ENCODE results near the gene SPINDOC. TPM values are rescaled to one million over a fixed set of nuclear protein-coding genes. Genes with fewer than 3 reads are reported as not detected.
"Not testable (repeated sequence)": the region's sequence is repeated elsewhere in the genome, so short reads cannot be mapped to it uniquely, and the experiment has no call there.

The SPINDOC gene
- total RNA-seq, 1 donor from 2014 or later: 40.9 TPM

GRCh38 chr11:63849691-63850090 is 36.4 kb downstream of the SPINDOC start:
- intact Hi-C loops (cut with micrococcal nuclease): loop anchor here (2.0 kb wide), 1 partner anchor 17 kb away; no protein-coding TSS in a partner anchor

GRCh38 chr11:63850920-63851319 is 37.7 kb downstream of the SPINDOC start:
- intact Hi-C loops (cut with micrococcal nuclease): loop anchor here (1.0 to 2.0 kb wide), 2 partner anchors 11 to 16 kb away; no protein-coding TSS in a partner anchor

DNA sequence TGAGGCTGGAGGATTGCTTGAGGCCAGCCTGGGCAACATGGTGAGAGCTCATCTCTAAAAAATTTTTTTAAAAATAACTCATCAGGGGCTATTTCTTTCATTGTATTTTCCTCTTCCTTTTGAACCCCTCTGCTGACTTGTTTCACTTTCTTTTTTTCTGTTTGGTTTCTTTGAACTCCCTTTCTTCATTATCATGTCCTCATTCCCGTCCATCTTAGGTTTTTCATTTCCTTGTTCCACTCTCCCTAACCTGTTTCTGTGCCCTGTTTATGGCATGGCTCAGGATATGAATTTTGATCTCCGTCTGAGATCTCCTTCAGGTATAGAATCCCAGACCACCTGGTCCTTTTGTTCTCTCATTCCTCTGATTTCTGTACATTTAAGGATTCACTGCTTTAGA is 38.1 kb downstream of the SPINDOC start:
- intact Hi-C loops (cut with micrococcal nuclease): loop anchor here (1.0 to 2.0 kb wide), 2 partner anchors 11 to 15 kb away; no protein-coding TSS in a partner anchor

- intact Hi-C loops (cut with micrococcal nuclease): no loop called here
Observed at GRCh38 chr11:63853476-63853875, 40.2 kb downstream of the SPINDOC start.

- intact Hi-C loops (cut with micrococcal nuclease): no loop called here
Observed at GRCh38 chr11:63854696-63855095, 41.4 kb downstream of the SPINDOC start.

- intact Hi-C loops (cut with micrococcal nuclease): no loop called here
Observed at GRCh38 chr11:63855975-63856374, 42.7 kb downstream of the SPINDOC start.

DNA sequence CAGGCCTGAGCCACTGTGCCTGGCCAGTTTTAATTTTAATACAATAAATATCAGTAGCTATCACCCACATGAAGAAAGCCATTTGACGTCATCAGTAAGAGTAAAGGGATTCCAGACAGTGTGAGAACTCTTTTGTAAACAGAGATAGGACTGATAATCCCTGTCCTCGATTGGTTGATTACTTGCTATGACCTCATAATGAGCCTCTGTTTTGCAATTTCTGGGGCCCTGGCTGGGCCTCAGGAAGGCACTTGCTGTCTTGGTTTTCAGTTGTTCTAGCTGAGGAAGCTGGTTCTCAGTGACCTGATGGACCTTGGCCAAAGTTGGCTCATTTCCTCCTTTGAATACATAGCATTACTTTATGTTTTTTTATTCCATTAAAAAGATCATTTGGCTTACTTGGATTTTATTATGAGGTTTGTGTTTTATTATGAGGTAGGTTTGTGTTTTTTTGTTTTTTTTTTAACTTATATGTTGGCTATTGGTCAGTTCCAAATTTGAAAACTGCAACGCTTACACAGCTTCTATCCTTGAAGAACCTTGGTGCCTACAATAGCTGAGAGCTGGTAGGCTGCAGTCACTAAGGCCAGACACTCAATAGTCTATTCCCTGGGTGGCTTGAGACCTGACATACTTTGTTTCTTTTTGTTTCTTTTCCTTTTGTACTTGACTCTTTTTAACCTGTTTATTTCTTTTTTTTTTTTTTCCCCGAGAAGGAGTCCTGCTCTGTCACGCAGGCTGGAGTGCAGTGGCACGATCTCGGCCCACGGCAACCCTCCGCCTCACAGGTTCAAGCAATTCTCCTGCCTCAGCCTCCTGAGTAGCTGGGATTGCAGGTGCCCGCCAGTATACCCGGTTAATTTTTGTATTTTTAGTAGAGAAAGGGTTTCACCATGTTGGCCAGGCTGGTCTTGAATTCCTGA is 45.6 kb downstream of the SPINDOC start:
- intact Hi-C loops (cut with micrococcal nuclease): no loop called here

DNA sequence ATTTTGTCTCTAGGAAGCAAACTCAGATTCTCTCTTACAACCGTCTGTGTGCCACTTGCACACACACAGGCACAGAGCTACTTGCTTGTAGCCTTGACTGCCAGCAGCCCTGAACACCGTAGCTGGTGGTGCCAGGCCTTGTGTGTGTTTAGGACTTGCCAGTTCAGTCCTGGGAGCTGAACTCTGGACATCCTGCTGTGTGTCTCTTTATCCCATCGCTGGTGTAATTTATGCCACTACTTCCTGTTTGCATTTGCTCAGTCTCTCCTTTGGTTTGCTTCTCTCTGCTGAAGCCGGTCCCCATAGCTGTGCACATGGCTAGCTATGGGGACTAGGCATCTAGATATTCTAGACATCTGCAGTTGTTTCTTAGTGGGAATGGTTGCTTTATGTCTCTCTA is 49.7 kb downstream of the SPINDOC start:
- intact Hi-C loops (cut with micrococcal nuclease): no loop called here

DNA sequence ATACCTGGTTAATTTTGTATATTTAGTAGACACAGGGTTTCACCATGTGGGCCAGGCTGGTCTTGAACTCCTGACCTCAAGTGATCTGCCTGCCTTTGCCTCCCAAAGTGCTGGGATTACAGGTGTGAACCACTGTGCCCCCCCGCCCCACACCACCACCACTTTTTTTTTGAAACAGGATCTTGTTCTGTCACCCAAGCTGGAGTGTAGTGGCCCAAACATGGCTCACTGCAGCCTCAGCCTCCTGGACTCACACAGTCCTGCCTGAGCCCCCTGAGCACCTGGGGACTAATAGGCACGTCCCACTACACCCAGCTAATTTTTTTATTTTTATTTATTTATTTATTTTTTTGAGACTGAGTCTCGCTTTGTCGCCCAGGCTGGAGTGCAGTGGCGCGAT is 50.4 kb downstream of the SPINDOC start:
- intact Hi-C loops (cut with micrococcal nuclease): not testable (repeated sequence)

DNA sequence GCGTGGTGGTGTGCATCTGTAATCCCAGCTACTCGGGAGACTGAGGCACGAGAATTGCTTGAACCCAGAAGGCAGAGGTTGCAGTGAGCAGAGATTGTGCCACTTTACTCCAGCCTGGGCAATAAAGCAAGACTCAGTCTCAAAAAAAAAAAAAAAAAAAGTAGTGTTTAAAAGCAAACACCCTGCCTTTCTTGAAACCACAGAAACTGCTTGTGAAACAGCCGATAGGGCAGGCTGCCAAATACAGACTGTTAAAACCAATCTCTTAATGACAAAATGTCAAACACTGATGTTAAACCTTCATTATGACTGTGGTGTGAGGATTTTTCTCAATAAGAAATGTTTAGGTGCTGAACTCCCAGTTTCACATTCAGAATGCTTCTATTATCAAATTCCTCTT is 53.0 kb downstream of the SPINDOC start:
- intact Hi-C loops (cut with micrococcal nuclease): loop anchor here (1.0 to 2.0 kb wide), 4 partner anchors 15 to 108 kb away; partner anchors contain the start of gene COX8A

GRCh38 chr11:63867511-63867910 is 54.3 kb downstream of the SPINDOC start:
- intact Hi-C loops (cut with micrococcal nuclease): loop anchor here (2.0 kb wide), 1 partner anchor 17 kb away; no protein-coding TSS in a partner anchor

DNA sequence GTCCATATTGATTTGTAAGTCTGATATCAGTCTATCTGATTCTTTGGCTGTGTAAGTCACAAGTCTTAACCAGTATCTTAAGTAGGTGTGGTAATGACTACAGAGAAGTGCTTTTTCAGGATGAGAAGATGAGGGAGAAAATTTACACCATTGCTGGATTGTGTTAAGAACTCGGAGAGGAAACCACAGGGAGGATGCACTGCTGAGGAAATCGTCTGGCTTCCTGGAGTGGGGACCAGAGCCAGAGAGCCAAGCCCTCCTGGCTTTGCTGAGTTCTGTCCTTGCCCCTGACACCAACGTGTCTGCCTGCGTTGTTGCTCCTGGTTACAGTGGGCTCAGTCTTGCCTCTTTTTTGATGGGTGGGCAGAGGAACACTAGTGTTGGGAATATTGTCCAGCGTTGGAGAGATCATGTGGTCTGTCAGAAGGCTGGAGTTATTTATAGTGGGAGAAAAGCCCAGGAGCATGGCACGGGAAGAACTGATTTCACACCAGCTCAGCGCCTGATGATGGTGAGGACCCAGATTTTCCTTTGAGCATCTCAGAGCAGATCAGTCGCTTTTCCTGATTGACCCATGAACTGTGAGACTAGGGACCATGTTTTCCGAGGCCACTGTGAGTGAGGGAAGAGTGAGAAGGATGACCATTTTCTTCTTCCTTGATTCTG is 55.3 kb downstream of the SPINDOC start:
- intact Hi-C loops (cut with micrococcal nuclease): no loop called here

- intact Hi-C loops (cut with micrococcal nuclease): no loop called here
Observed at GRCh38 chr11:63869171-63869591, 55.9 kb downstream of the SPINDOC start.

DNA sequence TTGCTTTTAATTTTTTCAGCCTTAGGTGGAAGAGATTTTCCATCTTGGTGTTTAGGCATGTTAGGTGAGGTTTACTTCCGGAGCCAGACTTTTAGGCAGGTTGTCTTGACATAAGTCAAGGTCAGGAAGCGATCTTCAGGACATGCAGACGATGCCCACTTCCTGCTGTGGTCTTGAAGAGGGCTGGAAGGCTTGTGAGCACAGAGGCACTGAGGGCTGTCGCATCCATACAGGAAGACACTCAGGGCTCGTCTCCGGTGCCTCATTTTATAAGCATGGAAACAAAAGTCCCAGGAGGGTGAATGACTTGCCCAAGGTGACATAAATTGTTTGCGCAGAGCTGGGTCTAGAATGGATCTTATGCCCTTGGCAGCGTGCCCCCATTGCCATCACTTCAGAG is 56.4 kb downstream of the SPINDOC start:
- intact Hi-C loops (cut with micrococcal nuclease): no loop called here

GRCh38 chr11:63870351-63871140 is 57.3 kb downstream of the SPINDOC start:
- intact Hi-C loops (cut with micrococcal nuclease): no loop called here

GRCh38 chr11:63871962-63872799 is 58.9 kb downstream of the SPINDOC start:
- intact Hi-C loops (cut with micrococcal nuclease): loop anchor here (1.0 to 2.0 kb wide), 2 partner anchors 35 to 67 kb away; partner anchors contain the start of gene NAA40

DNA sequence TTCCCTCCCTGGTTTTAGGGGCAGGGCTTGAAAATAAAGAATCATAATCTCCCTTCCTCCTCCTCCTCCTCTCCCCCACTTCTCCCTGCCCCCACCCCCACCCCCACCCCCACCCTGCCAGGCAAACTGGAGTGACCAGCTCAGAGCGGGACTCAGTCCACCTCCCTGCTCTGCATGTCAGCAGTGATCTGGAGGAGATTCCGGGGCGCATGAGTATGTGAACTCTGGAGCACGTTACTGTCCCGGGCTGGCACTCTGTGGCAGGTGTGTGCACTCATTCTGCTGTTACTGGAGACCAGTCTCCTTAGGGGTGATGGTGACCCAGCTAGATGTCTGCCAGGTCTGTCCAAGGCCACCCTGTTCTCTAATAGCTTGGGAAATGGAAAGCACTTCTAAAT is 59.5 kb downstream of the SPINDOC start:
- intact Hi-C loops (cut with micrococcal nuclease): loop anchor here (1.0 to 2.0 kb wide), 2 partner anchors 35 to 66 kb away; partner anchors contain the start of gene NAA40

GRCh38 chr11:63873311-63873710 is 60.1 kb downstream of the SPINDOC start:
- intact Hi-C loops (cut with micrococcal nuclease): loop anchor here (2.0 kb wide), 1 partner anchor 65 kb away; the partner anchor contains the start of gene NAA40

GRCh38 chr11:63874511-63874910 is 61.3 kb downstream of the SPINDOC start:
- intact Hi-C loops (cut with micrococcal nuclease): no loop called here

DNA sequence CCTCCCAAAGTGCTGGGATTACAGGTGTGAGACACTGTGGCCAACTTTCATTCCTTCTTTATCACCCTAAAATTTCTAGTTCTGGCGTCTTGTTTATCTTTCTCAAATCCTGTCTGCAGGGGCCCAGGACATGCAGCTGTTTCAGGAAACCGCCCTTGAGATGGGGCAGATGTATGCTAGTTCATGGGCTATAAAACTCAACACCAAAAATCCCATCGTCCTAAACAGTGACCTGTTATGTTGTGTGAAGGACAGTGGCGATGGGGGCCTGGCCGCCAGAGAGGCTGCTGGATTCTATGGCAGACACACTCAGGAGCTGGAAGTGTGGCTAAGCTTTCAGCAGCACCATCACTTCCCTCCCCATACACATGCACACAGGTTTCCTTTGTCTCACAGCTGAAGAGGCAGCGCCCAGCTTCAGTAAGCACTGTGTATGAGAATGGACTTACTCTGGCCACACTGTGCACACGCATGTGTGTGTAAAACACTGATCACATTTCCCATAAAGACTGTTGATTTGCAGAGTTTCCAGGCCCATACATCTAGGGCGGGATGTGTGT is 62.3 kb downstream of the SPINDOC start:
- intact Hi-C loops (cut with micrococcal nuclease): no loop called here

Data from T-helper 1 cell treated with Interleukin-12 subunit alpha and Interleukin-12 subunit beta and Interleukin-4 antibody, amounts not matched to agents 30 ng/mL and 1 ng/mL, for 36 hours (primary cell).